Cardiac fibroblast (primary cell): ENCODE data around the gene C5orf63.
A peak's percentile ranks its signal among the peaks of the same experiment; 100 is the strongest.

ENCODE experiments used
- DNase-seq, 2 donors: peaks; one replicate each; pipeline versions ENCODE4 v3.0.0 to v3.0.0-alpha.2; 2010; ENCODE audit warnings: low read depth in 2 of 2
- H3K4me3 ChIP-seq, 2 donors: replicated peaks in 1 of 2; 1 replicate in 1 of 2; 2 replicates in 1 of 2; pipeline ENCODE4 v1.5.1; 2011; ENCODE audit warnings: low read depth in 2 of 2, low read length in 2 of 2, mild to moderate bottlenecking in 2 of 2, moderate library complexity in 1 of 2
- CTCF ChIP-seq: IDR thresholded peaks from one replicate; pipeline ENCODE4 v1.5.1; 2011; ENCODE audit warnings: low read depth, mild to moderate bottlenecking, low read length, inconsistent platforms

Gene C5orf63

DNA sequence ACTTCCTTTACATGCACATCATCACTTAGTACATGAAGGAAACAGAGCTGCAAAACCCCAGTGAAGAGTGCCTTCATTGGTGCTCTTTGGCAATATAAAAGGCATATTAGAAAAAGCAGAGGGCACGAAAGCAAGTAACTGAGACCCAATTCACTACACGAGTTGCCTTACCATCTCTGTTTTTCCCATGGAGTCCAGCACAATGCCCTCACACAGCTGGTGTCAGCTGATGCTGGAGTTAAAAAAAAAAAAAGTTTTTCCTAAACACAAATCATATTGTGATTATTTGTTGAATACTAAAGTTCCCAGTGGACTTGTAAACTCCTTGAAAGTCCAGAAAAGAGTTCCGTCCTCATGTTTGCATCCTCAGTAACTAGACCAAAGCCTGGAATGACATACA, 68.6 kb downstream of the C5orf63 start:
- DNase-seq = no peak
- H3K4me3 ChIP-seq = no peak overlapping the region
- TF ChIP-seq CTCF = no peak

DNA sequence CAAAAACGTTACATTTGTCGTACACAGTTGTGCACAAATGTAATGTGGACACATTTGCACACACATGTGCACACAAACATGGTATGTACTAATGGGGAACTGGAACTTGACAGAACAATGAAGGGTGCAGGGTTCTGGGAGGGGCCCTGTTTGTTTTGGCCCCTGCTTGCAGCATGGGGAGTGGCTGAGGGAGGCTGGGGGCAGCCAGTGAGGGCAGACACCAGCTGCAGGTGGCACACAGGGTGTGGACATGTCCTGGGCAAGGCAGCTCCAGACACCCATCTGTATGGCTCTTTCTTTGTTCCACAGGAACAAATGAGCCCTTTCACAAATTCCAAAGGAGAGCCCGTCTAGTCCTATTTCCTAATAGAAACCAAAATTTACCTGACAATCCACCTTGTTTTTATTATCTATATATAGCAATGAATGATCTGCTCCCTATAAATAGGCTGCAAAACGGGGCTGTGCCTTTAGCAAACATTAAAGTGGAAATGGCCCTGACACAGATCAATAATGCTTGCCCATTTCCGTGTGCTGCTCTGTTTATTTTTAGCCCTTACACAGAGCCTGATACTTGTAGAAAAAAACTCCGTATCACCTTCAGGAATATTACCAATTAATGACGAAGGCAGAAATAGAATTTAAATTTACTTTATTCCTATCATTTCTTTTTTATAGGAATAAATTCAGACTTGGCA, 69.4 kb downstream of the C5orf63 start:
- DNase-seq = no peak
- no peak for TF ChIP-seq CTCF
- no peak overlapping the region for H3K4me3 ChIP-seq

GRCh38 chr5:127002390-127002789, 70.9 kb downstream of the C5orf63 start:
- peak; percentile 68 to 86 for DNase-seq
- H3K4me3 ChIP-seq = no peak overlapping the region
- TF ChIP-seq CTCF = no peak

DNA sequence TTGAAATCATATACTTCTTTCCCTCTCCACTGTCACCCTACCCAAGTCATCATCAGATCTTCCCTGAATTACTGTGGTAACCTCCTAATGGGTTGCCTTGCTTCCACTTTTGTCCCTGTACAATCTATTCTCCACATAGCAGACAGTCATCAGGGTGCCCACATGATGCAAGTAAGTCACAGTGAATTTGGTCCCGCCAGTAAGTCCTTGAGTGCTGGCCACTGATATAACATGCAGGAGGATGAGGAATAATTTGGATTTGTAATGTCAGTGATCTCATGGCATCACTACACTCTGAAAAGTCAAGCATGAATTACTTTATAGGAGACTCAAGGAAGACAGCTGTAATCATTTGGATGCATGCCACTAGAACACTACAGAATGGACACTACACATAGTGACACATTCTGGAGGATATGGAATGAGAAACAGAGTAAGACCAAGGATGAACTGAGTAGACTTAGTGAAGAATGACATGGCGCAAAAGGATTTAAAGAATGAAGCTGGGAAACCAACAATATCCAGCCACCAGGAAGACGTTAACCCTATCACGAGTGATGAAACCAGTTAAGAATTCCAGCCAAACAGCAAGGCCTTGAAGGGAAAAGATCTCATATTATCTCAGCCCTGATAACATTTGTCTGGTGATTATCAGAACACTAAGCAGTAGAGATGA, 71.5 kb downstream of the C5orf63 start:
- H3K4me3 ChIP-seq = no peak overlapping the region
- peak; percentile 87 to 92 for DNase-seq
- no peak for TF ChIP-seq CTCF
